KG1 (cell line): ENCODE data around the gene VMAC.
A peak's percentile ranks its signal among the peaks of the same experiment; 100 is the strongest.
"Not testable (repeated sequence)": the region's sequence is repeated elsewhere in the genome, so short reads cannot be mapped to it uniquely, and the experiment has no call there.

ENCODE experiments used
- DNase-seq: peaks from one replicate; lab custom pipeline; 2025; lab: John Stamatoyannopoulos, UW

VMAC gene

DNA sequence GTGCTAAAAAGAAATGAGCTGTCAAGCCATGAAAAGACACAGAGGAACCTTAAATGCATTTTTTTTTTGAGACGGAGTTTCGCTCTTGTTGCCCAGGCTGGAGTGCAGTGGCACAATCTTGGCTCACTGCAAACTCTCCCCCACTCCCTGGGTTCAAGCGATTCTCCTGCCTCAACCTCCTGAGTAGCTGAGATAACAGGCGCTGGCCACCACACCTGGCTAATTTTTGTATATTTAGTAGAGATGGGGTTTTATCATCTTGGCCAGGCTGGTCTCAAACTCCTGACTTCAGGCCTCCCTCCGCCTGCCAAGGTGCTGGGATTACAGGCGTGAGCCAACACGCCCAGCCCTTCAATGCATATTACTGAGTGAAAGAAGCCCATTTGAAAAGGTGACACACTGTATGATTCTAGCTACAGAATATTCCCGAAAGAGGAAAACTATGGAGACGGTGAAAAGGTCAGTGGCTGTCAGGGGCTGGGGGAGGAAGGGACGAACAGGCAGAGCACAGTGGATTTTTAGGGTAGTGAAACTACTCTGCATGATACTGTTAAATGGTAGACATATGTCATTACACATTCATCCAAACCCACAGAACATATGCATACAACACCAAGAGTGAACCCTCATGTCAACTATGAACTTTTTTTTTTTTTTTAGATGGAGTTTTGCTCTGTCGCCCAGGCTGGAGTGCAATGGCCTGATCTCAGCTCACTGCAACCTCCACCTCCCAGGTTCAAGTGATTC is 20.4 kb upstream of the VMAC start:
- not testable (repeated sequence) for DNase-seq

DNA sequence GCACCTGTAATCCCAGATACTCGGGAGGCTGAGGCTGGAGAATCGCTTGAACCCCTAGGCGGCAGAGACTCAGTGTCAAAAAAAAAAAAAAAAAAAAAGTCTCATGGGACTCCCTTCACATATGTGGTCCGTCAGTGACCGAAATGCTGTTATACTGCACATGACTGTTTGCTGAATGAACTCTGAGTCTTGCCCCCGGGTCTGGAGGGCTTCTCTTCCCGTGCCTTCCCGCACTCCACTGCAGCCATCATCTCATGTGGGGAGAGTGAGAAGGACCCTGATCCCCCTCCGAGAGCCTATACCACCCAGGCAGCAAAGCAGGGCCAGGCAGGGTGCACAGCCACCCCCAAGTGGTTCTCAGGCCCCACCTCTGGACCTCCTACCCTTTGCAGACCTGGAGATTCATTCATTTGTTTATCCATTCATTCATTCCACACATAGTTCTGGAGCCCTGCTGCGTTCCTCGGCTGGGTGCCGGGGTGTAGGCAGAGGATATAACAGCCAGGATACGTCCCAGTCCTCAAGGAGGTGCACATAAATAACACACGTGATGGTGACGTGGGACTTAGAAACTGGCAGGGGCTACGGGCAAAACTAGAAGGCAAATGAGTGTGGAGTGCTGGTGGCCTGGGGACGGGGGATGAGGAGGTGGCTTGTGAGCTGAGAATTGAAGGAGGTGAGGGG is 15.2 kb upstream of the VMAC start:
- no peak for DNase-seq

DNA sequence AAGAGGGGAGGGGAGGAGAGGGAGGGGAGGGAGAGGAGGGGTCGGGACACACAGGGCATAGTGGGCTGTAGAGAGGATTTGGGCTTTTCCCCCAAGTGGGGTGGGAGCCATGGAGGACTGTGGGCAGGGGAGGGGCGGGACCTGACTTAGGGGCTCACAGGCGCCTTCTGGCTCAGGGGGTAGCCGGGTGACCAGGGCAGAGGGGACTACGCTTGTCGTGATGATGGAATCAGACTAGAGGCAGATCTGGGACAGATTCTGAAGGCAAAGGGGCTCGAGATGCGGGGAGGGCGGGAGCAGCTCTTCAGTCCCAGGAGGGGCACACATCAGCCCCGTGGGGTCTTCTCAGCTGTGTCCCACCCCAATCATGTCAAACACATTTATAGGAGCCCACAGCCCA is 14.6 kb upstream of the VMAC start:
- DNase-seq = no peak

DNA sequence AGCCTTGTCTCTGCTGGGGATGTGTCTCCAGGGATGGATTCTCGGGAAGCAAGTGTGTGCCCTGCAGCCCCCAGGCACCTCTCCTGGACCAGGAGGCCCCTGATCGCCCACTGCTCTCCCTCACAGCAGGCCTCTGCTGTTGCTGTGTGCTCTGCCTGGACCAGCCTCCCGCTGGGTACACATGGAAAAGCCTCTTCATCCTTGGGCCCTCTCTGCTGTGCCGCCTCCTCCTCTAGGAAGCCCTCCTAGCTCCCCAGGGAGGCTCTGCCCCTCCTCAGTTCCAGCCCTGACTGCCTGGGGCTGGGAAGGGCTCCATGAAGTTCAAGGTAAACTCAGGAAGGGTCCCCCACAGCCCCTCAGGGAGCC is 13.1 kb upstream of the VMAC start:
- DNase-seq = no peak

DNA sequence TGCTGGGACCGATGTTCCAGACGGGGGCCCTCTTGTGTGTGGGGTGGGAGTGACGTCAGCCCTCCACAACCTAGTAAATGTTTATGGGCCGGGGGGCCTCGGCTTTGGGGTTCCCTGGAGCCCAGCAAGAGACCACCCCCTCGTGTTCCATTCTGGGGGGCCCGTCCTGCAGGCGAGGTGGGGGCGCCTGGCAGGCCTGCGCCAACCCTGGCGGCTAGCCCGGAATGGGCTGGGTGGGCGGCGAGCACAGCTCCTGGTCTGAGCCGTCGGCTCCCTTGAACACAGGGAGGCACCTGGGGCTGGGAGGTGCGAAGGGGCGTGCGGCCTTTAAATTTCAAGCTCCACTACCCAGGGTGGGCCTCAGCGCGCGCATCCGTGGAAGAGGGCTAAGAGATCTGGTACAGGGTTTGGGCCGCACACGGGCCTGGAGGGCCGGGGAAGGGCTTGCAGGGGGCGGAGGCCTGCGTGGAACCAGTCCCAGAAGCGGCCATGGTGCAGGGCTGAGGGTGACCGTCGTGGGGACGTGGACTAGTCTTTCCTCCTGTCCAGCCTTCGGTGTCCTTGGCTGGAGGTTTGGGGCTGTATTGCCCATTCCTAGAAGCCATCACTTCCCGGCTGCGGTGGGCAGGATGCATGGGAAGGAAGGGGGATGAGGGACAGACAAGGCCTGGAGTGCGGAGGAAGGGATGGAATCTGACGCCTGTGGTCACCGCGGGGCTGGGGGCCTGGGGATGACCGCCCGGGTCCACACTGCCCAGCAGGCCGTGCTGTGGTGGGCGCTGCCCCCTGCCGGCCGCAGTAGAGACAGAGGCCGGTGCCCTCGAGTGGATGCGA is 12.5 kb upstream of the VMAC start:
- DNase-seq = no peak

DNA sequence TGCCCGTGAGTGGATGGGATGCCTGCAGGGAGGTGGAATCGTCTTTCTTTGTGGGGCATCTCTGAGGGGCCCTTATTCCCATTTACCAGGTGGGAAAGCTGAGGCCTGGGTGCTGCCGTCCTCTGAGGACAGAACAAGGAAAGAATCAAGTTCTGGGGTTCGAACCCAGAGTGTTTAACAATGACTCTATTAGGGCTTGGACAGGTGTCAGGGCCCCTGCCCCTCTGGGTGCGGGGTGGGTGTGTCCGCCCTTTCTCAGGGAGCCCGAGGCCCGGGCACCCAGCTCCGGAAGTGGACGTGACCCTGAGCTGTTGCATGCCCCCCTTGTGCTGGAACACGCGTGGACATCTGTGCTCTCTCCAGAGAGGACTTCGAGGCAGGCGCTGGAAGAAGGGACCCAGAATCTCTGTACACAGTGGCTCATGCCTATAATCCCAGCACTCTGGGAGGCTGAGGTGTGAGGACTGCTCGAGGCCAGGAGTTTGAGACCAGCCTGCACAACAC is 11.8 kb upstream of the VMAC start:
- no peak for DNase-seq

DNA sequence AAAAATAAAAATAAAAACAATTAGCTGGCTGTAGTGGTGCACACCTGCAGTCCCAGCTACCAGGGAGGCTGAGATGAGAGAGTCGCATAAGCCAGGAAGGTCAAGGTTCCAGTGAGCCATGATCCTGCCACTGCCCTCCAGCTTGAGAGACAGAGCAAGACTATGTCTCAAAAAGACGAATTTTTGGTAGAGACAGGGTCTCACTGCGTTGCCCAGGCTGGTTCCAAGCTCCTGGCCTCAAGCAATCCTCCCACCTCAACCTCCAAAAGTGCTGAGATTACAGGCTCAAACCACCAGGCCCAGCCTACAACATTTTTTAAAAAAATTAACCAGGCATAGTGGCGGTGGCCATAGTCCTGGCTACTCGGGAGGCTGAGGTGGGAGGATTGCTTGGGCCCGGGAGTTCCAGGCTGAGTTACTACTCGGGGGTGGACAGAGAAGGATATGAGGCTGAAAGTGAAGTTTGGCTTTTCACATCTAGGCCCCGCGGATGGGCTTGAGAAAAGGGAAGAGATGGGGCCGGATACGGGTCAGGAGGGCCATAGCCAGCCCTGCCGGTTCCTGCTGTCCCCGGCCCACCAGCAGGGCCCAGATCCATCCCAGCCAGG is 11.3 kb upstream of the VMAC start:
- no peak for DNase-seq

DNA sequence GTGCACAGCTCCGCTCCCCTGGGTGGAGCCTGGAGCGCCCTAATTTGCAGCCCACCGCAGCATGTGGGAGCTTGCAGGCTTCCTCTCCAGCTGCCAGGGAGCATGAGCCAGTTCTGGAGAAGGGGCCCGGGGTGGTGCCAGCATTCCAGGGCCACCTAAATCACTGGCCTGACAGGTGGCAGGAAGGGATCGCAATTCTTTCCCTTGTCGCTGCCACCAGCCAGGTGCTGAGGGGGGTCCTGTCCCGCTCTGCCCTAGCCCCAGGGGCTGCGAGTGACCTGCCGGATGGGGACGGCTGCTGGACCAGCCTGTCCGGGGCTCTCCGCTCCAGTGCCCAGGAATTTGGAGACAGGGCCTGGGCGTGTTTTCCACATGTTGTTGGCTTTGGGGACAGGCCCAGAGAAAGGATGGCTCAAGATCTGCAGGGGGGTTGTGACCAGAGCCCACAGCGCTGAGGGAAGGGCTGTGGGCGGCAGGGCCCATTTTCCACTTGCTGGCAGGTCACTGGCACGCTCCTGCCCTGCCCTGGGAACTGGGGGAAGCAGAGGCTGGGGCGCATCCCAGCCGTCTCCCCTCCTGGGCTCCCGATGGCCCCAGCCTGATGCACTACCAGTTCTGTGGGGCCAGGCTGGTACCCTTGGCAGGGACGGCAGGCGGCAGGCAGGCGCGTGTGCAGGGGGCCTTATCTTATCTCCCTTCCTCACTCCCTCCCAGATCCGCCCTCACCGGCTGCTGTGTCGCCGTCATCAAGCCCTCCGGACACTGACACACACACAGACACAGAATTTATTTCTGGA is 10.6 kb upstream of the VMAC start:
- DNase-seq = no peak

DNA sequence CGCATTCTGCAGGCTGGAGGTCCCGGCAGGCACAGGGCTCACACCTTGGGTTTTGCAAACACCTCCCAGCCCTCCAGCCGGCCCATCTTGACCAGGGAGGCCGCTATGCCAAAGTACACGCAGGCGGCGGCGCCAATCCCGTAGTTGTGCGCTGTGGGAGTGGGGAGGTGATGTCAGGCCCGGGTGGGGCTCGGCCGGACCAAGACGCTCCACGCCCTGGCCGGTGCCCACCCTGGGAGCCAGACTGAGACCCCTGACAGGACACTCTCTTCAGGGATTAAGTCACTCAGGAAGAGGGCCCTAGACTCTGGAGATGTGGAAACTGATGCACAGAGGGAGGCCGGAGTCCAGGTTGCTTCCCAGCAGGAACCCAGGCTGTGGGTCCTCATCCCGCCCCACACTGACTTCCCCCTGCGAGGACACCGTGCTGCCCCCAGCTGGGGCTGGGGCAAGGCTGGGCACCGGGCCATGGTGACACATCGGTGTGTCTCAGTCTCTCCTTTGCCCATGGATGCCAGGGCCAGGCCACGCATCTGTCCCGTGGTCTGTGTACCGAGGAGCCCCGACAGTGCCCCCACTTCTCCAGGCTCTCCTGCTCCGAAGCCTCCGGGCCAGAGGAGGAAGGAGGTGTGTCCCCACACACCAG is 9.8 kb upstream of the VMAC start:
- no peak for DNase-seq

DNA sequence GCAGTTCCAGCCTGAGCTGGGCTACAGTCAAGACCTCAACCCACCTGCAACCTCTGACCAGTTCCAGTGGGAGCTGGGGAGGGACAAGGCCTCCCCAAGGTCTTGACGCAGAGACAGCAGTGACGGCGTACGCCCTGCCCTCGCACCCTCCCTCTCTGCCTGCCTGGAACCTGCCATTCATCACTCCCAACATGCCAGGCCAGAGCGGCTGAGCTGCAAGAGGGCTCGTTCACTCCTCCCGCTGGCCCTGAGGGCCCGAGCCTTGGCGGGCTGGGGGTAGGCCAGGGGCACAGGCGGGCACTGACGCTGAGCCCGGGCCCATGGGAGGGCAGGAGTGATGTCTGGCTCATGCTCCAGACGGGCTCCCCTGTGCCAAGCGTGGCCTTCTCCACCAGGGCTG is 9.3 kb upstream of the VMAC start:
- no peak for DNase-seq

DNA sequence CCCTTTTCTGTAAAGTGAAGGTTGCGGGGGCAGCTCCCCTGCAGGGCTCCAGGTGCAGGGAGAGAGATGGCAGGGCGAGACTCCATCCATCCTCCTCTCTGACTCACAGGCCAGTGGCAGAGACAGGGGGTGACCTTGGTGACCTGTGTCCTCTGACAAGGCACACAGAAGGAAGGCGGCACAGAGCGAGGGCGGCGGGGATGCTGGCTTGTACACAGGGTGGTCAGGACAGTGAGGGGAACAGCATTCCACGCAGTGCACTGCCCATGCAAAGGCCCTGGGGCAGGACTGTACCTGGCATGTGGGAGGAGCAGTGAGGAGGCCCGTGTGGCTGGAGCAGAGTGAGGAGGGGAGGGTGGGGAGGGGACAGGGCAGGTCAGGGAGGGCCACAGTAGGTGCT is 8.8 kb upstream of the VMAC start:
- DNase-seq = no peak

DNA sequence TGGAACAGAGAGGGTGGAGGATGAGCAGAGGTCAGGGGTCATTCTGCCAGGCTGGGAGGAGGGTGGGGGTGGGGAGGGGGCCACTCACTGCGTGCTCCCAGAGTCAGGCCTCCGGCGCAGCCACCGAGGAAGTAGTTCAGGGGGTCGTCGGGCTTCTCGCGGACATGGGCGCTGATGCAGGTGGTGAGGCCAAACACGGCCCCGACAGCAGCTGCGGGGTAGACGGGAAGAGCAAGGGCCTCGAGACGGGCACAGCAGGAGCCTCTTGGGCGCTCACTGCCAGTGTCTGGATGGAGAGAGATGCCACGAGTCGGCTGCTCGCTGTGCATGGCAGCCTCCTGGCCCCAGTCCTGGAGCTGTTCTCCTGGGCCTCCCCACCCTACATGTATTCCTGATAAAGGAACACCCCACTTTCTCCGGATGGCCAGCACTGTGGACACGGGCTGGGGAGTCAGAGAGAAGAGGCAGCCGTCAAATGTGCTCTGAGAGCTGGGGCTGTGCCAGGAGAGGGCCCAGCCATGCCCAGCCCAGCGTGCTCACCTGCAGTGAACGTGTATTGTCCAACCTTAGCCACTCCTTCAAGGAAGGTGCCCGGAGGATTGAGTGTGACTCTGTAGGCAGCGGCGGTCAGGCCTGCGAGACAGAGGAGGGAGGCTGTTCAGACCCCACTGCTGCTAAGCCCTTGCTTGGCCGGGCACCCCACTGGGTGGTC is 8.2 kb upstream of the VMAC start:
- DNase-seq = no peak

DNA sequence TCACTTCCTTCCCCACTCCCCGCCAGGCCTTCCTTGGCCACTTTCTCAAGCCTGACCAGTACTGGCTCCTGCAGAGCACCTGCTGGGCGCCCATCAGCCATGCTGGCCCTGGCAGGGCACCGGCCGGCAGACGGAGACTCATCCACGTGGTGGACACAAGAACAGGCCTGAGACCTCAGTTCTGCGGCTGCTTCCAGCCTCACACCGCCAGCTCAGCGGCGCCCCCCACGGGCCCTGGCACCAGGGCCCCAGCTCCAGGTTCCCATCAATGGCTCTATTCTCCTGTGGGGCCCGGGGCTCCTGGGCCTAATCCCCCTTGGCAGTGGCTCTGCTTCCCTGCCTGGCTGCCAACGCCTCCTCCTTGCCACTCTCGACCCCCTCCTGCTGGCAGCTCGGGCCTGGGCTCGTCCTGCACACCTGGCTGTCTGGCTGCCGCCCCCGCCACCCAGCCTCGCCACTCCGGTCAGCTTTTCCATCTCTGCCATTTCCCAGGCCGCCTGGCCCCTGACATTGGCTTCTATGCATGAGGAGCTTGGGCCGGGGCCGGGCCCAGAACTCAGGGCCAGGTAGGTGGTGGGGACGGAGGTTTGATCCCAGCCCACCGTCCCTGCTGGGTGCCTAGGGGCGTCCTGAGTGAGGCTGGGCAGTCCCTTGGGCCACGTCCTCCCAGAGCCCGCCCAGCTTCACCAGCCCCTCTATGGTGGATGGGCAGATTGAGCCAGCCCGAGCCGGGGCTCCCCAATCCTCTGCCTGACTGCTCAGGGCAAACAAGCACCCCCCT is 7.3 kb upstream of the VMAC start:
- no peak for DNase-seq

DNA sequence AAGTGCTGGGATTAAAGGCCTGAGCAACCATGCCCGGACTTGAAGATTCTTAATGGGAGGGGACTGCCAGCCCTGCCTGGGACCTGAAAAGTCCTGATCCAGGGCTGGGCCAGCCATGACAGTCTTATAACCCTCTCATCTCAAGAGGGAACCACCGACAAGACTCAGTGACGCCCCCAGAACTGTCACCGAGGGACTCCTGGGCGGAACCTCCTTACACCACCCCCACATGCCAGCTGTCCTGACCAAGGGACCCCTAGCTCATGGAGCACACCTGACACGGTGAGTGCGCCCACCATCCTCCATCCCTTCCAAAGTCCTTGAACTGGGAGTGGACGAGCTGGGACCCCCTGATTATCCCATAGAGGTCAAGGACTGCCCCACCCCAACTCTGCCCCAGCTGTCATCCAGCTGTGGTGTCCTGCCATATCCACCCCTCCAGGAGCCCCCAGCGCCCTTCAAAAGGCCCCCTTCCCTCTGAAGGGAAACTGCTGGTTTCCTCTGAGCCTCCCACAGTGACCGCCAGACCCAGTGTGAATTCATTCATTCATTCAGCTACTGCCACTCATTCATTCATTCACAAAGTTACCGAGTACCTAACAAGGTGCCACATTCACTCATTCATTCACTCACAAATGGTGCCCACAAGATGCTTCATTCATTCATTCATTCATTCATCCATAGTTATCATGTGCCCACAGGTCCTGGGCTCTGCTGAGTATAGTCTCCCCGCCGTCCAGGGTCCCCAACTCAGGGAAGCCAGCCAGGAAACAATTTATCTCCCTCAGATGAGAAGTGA is 4.7 kb upstream of the VMAC start:
- DNase-seq = no peak

DNA sequence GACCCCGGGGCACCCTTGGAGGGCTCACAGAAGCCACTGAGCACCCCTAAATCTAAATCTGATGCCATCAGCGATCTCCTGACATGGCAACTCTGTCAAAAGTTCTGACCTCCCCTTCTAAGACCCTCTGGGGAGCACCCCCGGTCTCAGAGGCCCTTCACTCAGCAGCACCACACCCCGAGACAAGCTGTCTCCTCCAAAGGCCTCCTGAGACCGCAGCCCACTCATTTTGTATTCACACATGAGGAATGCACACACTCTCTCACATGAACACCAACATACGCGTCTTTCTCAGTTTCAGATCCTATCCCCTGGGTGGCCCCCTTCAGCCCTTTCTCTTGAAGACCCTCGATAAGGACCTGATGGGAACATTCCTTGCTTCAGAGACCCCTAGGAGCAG is 3.7 kb upstream of the VMAC start:
- DNase-seq = no peak

DNA sequence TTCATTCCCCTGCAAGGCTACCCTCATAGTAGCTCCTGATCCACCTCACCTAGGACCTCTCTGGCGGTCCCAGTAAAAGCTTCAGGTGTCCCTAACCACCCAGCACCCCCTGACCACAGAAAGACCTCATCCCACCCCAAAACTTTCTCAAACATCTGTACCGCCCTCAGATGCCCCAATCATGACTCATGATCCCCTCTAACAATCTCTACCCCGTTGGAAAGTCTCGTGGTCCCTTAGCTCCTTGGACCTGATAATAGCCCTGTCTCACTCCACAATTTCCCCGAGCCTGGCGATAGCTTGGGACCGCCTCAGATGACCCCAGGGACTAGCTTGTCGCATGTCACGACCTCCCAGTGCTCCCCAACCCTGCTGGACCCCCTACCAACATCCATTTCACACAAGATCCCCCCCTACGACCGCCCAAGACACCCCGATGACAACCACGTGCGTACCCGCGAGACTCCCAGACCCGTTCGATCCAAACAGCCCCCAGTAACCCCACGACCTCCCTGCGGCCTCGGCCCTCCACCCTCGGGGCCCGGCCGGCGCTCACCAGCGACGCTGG is 1.5 kb upstream of the VMAC start:
- DNase-seq = peak; percentile 18

DNA sequence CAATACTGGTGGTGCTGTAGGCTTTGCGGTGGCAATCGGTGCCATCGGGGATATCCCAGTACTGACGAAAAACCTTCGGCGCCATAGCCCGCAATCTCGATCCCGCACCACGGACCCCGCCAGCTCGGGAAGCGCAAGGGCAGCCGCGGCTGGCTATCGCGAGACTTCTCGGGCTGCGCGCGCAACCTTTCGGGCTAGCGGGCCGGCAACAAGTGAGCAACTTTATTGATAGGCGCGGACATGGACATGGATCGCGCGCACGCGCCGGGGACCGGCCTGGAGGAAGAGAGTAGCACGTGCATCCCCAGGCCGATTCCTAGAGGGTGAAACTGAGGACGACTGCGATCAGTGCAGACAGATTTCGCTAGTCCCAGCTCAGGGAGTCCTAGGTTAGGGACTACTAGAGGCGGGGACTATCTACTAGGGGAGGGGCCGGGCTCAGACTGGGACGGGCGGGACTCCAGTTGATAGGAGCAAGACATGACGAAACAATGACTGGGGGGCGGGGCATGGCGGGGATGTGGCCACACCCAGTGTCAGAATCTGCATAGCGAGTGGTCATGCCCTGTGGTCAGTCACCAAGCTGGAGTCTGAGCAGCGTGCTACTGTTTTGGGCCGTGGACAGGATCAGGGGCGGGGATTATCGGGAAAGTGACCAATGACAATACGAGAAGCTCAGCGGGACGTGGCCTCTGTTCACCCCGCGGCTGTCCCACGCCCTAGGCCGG is 884 bp upstream of the VMAC start, which contains the start of gene NDUFA11:
Gene NDUFA11 (minus strand): TSS at position 167 of the 728 bp plus-strand sequence. CDS start 82 bp downstream, at position 85.
- DNase-seq = peak; percentile 98
